DMS153 treated with DMSO at 0.1 percent for 48 hours (cell line): Measurements from ENCODE around the gene AFP.

ENCODE experiments used
- DNase-seq: peaks from one replicate; lab custom pipeline; 2025; ENCODE audit not compliant: unreplicated experiment; lab: John Stamatoyannopoulos, UW

Gene AFP

DNA sequence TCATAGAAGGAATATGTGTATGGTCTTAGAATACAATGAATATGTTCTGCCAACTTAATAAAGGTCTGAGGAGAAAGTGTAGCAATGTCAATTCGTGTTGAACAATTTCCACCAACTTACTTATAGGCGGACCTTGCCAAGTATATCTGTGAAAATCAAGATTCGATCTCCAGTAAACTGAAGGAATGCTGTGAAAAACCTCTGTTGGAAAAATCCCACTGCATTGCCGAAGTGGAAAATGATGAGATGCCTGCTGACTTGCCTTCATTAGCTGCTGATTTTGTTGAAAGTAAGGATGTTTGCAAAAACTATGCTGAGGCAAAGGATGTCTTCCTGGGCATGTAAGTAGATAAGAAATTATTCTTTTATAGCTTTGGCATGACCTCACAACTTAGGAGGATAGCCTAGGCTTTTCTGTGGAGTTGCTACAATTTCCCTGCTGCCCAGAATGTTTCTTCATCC, 22.7 kb upstream of the AFP start:
- no peak for DNase-seq

DNA sequence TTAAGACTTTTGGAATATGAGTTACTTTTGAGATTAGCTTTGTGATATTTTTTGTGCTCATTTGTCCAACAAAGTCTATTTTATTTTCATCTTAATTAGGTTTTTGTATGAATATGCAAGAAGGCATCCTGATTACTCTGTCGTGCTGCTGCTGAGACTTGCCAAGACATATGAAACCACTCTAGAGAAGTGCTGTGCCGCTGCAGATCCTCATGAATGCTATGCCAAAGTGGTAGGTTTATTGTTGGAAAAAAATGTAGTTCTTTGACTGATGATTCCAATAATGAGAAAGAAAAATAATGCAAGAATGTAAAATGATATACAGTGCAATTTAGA, 21.1 kb upstream of the AFP start:
- DNase-seq: no peak

DNA sequence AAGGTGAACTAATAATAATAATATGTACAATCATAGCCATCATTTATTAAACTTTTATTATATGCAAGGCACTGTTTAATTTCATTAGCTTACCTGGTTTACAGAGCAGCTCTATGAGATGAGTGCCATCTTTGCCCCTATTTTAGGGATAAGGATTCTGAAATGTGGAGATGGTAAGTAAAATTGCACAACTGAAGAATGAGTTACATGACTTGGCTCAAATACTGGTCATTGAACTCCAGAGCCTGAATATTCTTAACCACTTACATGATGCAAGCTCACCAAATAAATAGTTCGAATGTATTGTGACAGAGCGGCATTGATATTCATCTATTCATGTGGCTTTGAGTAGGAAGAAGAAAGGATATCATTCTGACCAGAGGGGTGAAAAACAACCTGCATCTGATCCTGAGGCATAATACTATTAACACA, 20.2 kb upstream of the AFP start:
- DNase-seq: no peak

DNA sequence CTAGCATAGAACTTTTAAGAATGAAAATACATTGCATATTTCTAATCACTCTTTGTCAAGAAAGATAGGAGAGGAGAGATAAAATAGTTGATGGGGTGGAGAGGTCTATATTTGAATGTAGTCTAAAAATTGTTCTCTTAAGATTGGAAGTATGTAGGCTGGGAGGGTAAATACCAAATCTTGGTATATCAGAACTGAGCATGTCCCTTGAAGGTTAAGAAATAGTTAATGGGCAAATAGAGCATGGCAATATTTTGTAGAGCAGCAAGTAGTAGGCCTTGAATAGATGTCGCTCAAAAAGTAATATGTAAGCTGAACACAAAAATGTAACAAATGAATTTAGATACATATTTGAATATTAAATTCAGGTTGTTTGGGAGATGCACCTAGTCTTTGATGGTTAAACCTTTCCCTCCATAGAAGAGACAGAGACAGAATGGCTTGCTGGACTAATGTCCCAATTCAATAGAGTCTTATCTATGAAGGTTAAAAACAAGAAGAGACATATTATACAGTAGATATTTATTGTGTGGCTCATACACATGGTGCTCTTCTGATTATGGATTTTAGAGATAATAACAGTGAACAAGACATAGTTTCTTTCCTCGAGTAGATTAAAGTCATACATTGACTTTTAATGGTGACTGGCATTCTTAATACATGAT, 19.5 kb upstream of the AFP start:
- no peak for DNase-seq

DNA sequence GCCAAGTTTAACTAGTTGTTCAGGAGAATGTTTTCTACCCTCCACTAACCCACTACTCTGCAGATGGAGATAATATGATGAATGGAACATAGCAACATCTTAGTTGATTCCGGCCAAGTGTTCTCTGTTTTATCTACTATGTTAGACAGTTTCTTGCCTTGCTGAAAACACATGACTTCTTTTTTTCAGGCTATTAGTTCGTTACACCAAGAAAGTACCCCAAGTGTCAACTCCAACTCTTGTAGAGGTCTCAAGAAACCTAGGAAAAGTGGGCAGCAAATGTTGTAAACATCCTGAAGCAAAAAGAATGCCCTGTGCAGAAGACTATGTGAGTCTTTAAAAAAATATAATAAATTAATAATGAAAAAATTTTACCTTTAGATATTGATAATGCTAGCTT, 18.7 kb upstream of the AFP start:
- DNase-seq: no peak

DNA sequence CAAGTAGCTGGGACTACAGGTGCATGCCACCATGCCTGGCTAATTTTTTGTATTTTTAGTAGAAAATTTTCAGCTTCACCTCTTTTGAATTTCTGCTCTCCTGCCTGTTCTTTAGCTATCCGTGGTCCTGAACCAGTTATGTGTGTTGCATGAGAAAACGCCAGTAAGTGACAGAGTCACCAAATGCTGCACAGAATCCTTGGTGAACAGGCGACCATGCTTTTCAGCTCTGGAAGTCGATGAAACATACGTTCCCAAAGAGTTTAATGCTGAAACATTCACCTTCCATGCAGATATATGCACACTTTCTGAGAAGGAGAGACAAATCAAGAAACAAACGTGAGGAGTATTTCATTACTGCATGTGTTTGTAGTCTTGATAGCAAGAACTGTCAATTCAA, 18.0 kb upstream of the AFP start:
- no peak for DNase-seq

DNA sequence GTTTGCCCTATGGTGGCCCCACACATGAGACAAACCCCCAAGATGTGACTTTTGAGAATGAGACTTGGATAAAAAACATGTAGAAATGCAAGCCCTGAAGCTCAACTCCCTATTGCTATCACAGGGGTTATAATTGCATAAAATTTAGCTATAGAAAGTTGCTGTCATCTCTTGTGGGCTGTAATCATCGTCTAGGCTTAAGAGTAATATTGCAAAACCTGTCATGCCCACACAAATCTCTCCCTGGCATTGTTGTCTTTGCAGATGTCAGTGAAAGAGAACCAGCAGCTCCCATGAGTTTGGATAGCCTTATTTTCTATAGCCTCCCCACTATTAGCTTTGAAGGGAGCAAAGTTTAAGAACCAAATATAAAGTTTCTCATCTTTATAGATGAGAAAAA, 17.3 kb upstream of the AFP start:
- DNase-seq: no peak

DNA sequence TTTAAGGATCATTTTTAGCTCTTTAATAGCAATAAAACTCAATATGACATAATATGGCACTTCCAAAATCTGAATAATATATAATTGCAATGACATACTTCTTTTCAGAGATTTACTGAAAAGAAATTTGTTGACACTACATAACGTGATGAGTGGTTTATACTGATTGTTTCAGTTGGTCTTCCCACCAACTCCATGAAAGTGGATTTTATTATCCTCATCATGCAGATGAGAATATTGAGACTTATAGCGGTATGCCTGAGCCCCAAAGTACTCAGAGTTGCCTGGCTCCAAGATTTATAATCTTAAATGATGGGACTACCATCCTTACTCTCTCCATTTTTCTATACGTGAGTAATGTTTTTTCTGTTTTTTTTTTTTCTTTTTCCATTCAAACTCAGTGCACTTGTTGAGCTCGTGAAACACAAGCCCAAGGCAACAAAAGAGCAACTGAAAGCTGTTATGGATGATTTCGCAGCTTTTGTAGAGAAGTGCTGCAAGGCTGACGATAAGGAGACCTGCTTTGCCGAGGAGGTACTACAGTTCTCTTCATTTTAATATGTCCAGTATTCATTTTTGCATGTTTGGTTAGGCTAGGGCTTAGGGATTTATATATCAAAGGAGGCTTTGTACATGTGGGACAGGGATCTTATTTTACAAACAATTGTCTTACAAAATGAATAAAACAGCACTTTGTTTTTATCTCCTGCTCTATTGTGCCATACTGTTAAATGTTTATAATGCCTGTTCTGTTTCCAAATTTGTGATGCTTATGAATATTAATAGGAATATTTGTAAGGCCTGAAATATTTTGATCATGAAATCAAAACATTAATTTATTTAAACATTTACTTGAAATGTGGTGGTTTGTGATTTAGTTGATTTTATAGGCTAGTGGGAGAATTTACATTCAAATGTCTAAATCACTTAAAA, 16.6 kb upstream of the AFP start:
- DNase-seq: no peak

DNA sequence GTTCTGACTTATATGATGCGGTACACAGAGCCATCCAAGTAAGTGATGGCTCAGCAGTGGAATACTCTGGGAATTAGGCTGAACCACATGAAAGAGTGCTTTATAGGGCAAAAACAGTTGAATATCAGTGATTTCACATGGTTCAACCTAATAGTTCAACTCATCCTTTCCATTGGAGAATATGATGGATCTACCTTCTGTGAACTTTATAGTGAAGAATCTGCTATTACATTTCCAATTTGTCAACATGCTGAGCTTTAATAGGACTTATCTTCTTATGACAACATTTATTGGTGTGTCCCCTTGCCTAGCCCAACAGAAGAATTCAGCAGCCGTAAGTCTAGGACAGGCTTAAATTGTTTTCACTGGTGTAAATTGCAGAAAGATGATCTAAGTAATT, 15.4 kb upstream of the AFP start:
- DNase-seq: no peak

DNA sequence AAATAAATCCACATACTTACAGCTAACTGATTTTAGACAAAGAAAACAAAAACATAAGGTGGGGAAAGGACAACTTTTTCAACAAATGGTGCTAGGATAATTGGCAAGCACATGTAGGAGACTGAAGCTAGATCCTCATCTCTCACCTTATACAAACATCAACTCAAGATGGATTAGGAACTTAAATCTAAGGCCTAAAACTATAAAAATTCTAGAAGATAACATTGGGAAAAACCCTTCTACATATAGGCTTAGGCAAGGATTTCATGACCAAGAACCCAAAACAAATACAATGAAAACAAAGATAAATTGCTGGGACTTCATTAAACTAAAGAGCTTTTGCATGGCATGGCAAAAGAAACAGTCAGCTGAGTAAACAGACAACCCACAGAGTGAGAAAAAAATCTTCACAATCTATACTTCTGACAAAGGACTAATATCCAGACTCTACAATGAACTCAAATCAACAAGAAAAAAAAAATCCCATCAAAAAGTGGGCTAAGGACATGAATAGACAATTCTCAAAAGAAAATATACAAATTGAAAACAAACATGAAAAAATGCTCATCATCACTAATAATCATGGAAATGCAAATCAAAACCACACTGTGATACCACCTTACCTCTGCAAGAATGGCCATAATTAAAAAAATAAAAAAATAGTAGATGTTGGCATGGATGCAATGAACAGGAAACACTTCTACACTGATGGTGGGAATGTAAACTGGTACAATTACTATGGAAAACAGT, 14.1 kb upstream of the AFP start:
- no peak for DNase-seq

DNA sequence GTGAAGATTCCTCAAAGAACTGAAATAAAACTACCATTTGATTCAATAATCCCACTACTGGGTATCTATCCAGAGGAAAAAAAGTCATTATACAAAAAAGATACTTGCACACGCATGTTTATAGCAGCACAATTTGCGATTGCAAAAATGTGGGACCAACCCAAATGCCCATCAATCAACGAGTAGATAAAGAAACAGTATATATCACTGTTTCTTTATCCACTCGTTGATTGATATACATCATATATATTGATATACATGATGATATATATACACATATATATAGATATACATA, 13.6 kb upstream of the AFP start:
- DNase-seq: no peak

DNA sequence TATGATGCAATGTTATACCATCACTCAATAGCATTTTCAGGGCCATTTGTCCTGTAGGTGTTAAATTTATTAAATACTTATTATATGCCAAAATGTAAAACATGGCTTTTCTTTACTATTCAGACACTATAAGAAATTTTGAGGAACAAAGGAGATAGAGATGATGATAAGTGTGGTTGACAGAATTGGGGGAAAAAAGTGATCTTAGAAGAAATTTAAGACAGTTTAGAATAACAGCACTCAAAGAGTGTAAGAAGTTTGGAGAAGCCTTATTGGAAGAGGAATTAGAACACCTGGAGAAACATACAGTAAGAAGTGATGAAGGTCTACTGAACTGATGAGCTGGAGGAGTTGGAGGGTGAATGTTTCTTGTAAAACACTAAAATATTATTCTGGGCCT, 12.8 kb upstream of the AFP start:
- DNase-seq: no peak

DNA sequence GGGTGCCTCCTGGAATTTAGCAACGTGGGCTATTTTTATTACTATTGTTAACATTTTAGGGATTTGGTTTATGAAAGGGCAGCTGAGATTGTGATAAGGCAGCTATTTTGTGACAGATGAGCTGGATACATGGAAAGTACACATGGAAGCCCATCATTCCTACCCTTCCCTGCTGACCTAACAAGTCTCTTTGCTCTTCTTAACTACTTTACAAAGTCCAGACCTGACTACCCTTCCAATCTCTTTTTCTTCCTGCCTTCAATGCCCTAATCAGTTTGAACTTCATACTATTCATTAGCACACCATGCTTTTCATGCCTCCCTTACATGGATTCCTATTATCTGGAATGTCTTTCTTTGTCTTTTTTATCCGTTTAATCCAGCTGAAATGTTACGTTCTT, 9.4 kb upstream of the AFP start:
- no peak for DNase-seq

DNA sequence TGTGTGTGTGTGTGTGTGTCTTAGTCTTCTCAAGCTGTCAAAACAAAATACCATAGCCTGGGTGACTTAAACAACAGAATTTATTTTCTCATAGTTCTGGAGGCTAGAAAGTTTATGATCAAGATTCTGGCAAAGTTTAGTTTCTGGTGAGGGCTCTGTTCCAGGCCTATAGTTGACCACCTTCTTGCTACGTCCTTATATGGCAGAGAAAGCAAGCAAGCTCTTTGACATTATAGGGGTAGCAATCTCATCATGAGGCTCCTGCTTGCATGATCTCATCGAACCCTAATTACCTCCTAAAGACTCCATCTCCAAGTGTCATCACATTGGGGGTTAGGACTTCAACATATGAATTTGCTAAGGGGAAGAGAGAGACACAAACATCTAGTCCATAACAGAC, 6.9 kb upstream of the AFP start:
- DNase-seq: no peak

DNA sequence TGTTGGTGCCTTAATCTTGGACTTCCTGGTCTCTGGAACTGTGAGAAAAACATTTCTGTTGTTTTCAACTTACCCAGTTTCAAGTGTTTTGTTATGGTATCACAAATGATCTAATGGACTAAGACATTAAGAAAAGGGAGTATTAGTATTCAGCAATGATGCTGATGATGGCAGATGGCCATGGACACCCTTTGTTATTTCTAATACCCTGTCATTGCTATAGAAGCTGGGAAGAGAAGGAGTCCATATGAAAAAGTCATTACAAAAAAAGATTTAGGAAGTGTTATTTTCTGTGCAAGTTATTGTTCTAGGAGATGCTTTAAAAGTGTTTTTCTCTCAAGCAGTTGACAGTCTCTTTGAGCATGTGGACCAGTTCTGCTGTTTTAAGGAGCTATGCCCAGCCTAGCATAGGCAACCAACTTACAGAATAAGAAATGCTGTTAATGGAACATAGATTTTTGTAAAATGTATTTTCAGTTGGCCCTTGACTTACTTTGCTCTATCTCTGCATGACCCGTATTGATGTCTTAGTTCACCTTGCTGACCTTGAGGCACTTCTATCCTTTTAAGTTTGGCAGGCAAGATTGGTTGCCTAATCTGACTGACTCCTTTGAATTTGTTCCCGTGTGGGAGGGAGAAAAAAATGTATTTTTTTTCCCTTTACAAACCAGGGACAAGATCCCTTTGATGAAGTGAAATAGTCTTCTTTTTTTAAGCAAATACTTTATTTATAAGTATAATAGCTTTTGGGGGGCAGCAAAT, 6.0 kb upstream of the AFP start:
- DNase-seq: no peak

DNA sequence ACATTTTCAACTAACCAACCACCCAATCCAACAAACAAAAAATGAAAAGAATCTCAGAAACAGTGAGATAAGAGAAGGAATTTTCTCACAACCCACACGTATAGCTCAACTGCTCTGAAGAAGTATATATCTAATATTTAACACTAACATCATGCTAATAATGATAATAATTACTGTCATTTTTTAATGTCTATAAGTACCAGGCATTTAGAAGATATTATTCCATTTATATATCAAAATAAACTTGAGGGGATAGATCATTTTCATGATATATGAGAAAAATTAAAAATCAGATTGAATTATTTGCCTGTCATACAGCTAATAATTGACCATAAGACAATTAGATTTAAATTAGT, 4.2 kb upstream of the AFP start:
- no peak for DNase-seq

DNA sequence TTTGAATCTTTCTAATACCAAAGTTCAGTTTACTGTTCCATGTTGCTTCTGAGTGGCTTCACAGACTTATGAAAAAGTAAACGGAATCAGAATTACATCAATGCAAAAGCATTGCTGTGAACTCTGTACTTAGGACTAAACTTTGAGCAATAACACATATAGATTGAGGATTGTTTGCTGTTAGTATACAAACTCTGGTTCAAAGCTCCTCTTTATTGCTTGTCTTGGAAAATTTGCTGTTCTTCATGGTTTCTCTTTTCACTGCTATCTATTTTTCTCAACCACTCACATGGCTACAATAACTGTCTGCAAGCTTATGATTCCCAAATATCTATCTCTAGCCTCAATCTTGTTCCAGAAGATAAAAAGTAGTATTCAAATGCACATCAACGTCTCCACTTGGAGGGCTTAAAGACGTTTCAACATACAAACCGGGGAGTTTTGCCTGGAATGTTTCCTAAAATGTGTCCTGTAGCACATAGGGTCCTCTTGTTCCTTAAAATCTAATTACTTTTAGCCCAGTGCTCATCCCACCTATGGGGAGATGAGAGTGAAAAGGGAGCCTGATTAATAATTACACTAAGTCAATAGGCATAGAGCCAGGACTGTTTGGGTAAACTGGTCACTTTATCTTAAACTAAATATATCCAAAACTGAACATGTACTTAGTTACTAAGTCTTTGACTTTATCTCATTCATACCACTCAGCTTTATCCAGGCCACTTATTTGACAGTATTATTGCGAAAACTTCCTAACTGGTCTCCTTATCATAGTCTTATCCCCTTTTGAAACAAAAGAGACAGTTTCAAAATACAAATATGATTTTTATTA, 3.6 kb upstream of the AFP start:
- DNase-seq: no peak

DNA sequence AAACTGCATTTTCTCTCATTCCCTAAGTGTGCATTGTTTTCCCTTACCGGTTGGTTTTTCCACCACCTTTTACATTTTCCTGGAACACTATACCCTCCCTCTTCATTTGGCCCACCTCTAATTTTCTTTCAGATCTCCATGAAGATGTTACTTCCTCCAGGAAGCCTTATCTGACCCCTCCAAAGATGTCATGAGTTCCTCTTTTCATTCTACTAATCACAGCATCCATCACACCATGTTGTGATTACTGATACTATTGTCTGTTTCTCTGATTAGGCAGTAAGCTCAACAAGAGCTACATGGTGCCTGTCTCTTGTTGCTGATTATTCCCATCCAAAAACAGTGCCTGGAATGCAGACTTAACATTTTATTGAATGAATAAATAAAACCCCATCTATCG, 2.9 kb upstream of the AFP start:
- no peak for DNase-seq

DNA sequence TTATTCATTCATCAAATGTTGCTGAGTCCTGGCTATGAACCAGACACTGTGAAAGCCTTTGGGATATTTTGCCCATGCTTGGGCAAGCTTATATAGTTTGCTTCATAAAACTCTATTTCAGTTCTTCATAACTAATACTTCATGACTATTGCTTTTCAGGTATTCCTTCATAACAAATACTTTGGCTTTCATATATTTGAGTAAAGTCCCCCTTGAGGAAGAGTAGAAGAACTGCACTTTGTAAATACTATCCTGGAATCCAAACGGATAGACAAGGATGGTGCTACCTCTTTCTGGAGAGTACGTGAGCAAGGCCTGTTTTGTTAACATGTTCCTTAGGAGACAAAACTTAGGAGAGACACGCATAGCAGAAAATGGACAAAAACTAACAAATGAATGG, 1.7 kb upstream of the AFP start:
- no peak for DNase-seq

DNA sequence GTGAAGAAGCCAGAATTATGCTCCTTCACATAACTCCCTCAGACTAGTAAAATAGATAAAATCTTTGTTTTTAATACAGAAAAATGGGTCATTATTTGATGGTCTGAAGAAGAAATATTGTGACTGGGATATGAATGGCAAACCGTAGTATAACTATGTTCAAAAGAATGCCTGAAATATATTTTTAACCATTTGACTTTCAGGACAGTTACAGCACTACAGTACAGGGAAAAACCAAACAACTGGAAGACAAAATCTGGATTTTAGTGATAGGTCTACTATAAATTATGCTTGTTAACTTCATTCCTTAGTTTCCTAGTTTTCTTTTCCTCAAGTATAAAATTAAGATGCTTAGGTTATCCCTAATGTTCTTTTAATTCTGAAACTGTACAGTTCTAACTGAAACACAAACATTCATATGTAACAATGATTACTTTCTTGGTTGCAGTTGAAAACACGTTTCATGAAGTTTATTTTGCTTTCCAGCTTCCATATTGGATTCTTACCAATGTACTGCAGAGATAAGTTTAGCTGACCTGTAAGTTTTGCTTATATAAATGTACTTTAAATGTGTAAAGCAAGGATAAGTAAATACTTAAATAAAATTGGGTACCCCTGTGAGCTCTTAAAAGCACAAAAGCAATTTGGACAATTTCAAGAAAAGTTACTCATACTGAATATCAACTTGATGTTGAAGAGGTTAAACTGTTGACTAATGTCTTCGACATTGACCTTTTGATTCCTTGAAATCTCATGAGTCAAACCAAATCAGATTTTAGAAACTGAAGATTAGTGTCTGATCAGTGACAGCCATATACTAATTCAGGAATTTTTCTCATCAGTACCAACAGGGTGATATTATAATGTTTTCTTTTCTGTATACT, 895 bp downstream of the AFP start:
- no peak for DNase-seq
